ENCODE measurements around the gene CROT.

CROT gene

DNA sequence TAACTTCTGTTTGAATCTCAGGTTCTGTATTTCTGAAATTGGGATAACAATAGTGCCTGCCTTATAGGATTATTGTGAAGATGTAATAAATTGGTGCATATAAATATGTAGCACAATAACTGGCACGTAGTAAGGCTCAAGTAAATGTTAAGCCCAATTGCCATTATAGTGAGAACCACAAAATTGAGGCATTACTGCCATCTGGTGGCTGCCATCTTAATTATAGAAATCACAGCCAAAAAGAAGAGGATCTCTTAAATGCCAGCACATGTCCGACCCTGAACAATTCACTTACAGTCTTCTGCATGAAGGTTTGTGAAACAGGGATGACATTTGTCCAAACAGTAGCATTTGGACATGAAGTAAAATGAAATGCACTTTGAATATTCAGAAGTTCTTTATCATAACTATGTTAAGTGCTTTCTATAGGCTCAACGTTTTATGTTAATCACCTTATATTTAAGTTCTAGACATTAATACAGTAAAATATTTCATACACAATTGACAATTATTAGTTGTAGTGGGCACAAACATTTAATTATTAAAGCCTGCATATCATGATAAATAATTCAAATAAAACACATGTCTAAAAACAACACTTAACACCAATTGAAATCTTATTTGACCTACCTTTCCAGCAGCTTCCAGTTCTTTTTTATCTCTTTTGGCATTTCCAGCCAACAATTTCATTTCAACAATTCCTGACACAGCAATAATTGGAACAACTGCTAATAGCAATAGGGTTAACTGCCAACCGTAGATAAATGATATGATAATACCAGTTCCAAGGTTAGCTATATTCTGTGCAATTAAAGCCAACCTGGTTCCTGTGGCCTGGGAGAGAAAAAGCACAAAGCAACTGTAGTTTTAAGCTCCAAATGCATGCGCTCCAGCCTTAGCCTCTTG is 71.5 kb downstream of the CROT start:
- peak; percentile 36 for DNase-seq

DNA sequence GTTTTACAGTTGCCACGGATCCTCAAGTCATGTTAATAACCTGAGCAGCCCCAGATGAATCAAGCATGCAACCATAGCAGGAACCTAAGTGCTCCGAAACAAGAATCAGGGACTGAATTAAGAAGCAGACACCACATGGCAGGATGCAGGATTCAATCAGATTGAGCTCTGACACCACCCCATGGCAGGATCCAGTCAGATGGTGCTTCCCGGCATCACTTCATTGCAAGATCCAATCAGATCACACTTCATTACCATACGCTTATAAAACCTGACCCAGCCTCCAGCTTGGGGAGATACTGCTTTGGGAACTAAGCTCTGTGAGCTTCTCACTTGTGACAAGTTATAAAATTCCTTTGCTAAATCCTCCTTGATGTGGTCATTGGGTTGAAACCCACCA is 74.7 kb downstream of the CROT start:
- no peak for DNase-seq

DNA sequence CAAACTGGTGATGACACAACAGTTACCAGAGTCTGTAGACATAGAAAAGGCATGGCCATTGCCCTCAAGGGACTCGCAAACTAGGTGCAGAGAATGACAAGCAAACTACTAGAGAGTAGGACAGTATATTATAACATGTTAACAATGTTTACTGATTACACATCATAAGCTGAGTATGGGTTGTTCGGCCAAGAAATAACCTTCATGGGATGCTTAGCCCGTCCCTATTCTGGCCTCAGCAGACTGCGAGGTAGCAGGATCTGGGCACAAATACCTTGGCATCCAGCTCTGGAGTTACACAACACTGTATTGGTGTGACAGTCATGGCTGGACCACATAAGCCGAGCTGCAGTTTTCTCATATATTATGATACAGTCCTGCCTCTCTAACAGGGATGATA is 78.6 kb downstream of the CROT start:
- no peak for DNase-seq

DNA sequence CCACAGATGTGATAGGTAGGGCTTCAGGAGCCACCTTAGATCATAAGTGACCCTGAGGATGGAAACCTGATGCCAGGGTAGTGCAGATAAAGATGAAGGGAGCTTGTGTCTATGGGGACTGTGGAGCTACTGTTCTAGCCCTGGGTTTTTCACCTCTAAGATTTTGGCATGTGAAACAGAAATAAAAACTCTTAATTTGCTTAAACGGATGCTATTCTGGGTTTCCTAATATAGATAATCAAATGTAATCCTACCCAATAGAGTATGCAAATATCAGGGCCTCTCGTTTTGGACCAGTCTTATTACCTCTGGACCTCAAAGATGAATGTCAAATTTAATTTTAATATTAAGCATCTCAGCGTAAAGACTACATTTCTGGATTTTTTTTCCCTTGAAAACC is 80.7 kb downstream of the CROT start:
- DNase-seq = no peak

DNA sequence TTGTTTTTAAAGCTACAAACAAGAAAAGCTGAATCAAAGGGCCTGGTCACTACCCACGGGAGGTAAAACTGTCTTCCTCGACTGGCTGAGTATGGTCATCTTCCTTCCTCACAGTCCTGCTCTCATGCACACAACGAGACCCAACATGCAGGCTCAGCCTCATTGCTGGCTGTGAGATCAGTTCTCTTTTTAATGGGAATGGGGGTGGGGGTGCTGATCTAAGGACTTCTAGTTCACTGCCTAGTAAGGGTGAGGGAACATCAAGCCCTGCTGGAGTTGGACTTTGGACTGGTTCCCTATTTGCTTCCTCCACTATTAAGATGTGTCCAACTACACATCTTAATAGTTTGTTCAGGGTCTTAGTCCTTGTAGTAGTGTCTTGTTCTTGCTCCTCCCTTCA is 81.8 kb downstream of the CROT start:
- DNase-seq = no peak

DNA sequence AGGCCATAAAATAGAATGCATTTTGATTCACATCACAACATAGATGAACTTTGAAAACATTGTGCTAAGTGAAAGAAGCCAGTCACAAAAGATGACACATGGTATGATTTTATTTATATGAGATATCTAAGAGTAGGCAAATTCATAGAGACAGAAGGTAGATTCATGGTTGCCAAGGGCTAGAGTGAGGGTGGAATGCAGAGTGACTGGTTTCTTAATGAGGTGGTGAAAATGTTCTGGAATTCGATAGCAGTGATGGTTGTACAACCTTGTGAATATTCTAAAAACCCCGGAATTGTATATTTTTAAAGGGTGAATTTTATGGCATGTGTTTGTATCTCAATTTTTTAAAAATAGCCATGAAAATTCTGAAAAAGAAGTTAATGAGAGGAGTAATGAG is 87.1 kb downstream of the CROT start:
- no peak for DNase-seq

DNA sequence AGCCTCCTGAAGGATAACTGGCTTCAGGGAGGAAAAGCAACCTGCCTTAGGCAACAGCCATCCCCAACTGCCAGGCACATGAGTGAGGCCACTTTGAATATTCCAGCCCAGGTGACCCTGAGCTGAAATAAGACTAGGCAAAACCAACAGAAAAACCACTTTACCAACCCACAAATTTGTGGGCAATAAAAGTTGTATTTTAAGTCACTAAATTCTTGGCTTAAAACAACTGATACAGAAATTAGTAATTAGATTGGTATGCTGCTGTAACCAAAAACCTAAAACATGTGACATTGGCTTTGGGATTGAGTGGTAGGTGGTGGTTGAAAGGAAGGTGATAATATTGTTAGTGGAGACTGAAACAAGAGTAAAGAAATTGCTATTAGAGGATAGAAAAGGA is 90.1 kb downstream of the CROT start:
- no peak for DNase-seq

DNA sequence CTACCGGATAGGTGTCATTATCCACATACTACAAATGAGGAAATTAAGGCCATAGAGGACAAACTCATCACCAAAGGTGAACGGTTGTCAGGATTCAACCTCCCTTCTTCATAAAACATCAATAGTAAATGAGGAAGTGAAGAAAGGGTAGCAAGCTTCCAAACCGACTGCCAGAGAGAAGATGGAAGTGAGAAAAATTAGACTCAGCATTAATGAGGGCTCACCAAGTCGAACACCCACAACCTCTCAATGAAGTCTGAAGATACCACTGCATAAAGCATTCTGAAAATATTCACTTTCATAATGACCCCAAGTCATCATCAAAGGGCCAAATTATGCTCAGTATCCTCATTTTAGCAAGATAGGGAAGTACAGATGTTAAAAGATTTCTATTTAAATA is 100.4 kb downstream of the CROT start:
- no peak for DNase-seq

DNA sequence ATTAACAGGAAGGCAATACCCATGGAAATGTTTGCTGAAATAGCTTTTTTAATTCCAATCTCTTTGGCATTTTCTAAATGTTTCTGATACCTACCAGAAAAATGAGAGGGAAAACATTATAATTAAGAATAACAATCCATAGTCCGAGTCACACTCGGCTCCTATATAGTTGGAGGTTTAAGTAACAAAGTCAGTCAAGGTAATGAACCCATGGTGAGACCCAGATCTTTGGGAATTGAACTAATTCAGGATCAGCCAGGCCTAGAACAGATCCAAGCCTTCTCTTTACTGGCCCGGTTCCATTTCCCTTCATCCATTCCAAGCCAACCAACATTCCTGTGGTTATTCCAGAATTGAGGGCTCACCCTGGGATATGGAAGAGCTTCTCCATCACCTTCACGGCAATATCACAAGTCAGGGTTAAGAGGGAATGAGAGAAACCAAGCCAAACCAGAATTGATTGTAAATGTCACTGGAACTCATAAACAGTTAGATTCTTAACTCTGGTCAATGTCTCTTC is 101.7 kb downstream of the CROT start:
- DNase-seq = no peak

DNA sequence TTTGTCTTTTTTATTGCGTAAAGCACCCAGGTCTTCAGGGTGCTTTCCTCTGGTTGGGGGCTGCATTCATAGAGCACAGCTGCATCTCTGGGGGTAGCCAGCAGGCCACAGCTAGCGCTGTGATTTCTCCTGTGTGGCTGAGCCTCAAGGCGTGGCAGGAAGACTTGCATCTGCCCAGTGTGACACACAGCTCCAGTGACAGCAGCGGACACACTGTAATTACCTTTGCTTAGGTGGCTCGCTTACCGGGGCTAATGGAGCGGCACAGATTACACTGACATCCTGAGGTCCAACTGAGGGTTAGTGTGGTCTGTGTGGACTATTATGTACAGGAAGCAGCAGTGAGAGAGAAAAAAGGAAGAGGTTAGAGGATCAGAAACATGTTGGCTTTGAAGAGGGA is 102.9 kb downstream of the CROT start:
- DNase-seq = no peak

All from NCI-H1092 (cell line).